ENCODE results near the gene COPB1.

Gene COPB1

GRCh38 chr11:14424096-14424495 lies 75.5 kb downstream of the COPB1 start:
- no peak for DNase-seq

GRCh38 chr11:14423633-14424032 lies 76.0 kb downstream of the COPB1 start:
- no peak for DNase-seq

DNA sequence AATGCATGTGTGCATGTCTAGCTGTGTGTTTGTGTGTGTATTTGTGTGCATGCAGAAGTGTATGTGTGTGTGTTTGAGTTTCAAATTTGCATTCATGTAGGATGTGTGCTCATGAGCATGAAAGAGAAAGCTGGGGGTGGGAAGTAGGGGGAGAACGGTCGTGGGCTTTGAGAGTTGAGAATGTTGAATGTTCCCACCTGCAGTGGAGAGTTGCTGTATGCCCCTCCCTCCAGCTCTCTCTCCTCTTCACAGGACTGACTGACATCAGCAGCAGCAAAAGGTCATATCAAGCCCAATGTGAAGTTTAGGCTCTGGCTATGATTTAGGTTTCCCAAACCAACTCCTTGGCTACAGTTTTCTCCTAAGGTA lies 76.8 kb downstream of the COPB1 start:
- DNase-seq, result no peak

GRCh38 chr11:14422052-14422813 lies 77.4 kb downstream of the COPB1 start:
- DNase-seq, result peak; percentile 45

- DNase-seq, result no peak
These were observed 79.4 kb downstream of the COPB1 start for GRCh38 chr11:14420223-14420622.

DNA sequence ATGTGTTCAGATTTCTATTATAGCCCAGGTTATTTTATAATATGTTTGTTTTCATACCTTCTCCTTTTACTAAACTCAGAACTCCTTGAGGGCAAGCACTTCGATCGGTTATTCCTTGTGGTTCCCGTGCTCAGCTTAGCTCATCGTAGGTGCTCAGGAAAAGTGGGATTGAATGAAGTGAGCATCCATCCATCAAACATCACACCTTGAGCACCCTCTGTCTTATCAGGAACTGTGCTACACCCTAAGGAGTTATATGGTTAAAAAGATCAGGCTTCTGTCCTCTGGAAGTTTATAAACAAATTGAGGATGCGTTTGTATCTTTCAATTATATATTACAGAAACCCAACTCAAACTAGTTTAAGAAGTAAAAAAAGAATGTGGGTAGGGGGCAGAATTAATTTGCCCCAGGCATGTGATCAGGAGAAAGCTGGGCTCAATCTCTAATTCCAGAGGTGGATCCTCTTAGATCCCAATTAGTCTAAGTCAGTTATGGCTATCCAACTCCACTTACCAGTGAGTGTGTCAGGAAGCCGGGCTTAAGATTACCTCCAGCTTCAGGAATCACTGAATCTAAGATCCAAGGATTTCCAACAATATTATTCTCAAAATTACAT lies 80.7 kb downstream of the COPB1 start:
- DNase-seq, result peak; percentile 15

DNA sequence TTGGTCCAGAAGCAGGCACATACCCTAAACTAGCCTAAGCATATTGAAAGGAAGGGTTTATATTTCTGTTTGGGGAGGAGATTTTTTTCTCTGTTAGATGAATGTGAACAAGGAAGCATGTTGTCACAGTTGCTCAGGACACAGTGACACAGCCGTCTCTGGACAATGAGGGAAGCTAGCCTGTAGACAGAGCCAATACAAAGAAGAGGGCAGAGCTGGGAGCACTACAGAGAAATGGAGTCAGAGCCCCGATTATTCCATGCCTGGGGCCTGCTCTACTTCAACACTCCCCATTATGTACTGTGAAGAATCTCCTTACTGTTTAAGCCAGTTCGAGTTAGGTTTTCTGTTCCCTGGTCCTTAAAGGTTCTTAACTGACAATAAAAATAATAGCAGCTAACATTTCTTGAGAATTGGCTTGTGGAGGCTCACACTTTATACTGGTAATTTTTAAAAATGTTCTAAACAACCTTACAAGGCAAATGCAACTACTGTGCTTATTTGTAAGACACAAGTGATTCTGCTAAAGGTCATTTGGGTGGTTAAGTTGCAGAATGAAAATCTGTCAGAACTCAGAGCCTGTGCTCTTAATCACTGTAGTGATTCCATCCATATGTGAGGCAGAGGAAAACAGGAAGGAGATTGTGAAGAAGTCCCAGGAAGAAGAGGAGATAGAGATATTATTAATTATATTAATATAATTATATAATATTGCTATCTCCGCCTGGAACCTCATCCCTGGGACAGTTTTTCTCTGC lies 81.8 kb downstream of the COPB1 start:
- DNase-seq, result no peak

GRCh38 chr11:14417186-14417585 lies 82.4 kb downstream of the COPB1 start:
- no peak for DNase-seq

DNA sequence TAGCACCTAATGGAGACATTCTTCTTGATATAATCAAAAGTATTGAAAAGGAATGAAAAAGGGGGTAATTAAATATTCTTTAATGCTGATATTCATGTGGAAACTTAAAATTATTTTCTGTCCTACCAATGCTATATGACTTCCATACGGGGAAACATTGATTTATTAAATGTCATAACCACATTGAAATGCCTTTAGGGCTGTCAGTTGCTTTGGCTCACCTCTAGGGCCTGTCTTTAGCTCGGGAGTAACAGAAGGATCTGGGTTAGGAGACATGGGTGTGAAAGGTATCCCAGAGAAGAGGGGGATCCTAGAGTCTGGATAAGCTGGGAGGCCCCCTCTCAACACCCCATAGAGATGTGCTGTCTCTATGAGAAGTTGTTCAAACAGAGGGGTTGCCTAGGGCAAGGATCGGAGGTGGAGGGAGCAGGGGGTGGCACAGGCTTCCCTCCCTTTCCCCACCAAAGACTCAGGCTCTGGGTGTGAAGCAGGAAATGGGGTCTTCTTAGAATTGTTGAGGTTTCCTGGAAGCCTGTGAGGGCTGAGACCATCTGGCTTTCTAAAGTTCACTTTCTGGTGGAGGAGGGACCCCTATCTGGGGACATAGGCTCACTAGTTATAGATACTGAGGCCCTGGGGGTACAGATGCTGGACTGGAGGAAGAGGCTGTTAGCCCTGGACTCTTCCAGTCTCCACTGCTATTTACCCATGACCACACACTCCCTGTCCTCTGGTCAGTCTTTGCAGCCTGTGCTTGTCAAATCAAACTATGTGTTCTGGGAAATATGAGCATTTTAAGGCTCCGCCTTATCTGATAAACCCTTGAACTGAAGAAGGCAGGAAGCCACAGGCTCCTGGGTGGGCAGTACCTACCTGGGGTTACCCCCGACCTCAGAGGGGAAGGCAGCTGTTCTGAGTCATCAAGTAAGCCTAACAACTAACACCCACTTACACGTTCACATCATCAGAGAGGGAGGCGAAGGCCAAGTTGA lies 84.8 kb downstream of the COPB1 start:
- no peak for DNase-seq

DNA sequence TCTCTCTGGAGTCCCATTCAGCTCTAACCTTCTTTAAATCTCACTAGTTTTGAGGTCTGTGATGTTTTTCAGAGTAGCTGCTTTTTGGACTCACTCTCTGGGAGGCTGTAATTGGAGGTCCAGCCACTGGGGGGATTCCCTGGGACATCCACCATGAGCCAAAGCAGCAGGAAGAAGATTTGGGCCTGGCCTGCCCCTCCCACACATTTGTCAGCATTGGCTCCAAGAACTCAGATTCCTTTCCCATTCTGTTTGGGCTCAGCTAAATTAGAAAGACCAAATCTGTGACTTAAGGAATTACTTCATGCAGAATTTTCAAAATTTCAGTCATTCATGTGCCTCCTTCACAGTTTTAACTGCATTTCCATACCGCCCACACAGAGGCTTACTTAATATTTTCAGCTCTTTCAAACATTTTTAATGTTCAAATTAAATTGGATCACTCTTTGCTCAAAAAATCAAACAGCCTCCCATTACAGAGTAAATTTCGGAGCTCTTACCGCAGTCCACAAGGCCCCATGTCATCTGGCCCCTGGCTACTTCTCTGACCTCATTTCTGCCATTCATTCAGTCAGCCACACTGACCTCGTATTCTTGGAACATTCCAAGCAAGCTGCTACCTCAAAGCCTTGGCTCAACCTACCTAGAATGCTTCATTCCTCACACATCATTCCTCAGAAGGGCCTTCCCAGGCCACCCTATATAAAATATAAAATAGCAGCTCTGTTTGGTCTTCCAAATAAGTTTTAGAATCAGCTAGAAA lies 86.1 kb downstream of the COPB1 start:
- peak; percentile 9 for DNase-seq

GRCh38 chr11:14411818-14412217 lies 87.8 kb downstream of the COPB1 start:
- DNase-seq, result no peak

GRCh38 chr11:14409891-14410290 lies 89.7 kb downstream of the COPB1 start:
- DNase-seq, result no peak

GRCh38 chr11:14408612-14409011 lies 91.0 kb downstream of the COPB1 start:
- DNase-seq, result no peak

Data from 8988T (cell line).